ENCODE results near the gene EIF4ENIF1.

- TF ChIP-seq POLR2A (IDR thresholded peaks at IDR 0.05; ENCODE audit: low read depth, low read length), result no peak
- TF ChIP-seq, protein P1, sequence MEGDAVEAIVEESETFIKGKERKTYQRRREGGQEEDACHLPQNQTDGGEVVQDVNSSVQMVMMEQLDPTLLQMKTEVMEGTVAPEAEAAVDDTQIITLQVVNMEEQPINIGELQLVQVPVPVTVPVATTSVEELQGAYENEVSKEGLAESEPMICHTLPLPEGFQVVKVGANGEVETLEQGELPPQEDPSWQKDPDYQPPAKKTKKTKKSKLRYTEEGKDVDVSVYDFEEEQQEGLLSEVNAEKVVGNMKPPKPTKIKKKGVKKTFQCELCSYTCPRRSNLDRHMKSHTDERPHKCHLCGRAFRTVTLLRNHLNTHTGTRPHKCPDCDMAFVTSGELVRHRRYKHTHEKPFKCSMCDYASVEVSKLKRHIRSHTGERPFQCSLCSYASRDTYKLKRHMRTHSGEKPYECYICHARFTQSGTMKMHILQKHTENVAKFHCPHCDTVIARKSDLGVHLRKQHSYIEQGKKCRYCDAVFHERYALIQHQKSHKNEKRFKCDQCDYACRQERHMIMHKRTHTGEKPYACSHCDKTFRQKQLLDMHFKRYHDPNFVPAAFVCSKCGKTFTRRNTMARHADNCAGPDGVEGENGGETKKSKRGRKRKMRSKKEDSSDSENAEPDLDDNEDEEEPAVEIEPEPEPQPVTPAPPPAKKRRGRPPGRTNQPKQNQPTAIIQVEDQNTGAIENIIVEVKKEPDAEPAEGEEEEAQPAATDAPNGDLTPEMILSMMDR (IDR thresholded peaks at IDR 0.05; ENCODE audit: extremely low read depth in 1 of 2, insufficient read depth in 1 of 2, low read depth in 1 of 2, low read length in 2 of 2), result no peak
- TF ChIP-seq POLR2AphosphoS5 (IDR thresholded peaks at IDR 0.05; ENCODE audit: insufficient read depth, low read depth, low read length), result no peak
- no peak for TF ChIP-seq EZH2 (IDR thresholded peaks at IDR 0.05; ENCODE audit: borderline replicate concordance, low read depth, low read length, severe bottlenecking)
- TF ChIP-seq GATA2 (IDR thresholded peaks at IDR 0.05; ENCODE audit: insufficient read depth, insufficient read length, low read depth, low read length), result no peak
- TF ChIP-seq JUN (IDR thresholded peaks at IDR 0.05; ENCODE audit: borderline replicate concordance, insufficient read depth, insufficient read length, low read depth), result no peak
- no peak for TF ChIP-seq MAX (IDR thresholded peaks at IDR 0.05; ENCODE audit: insufficient read depth, insufficient read length)
- no peak for TF ChIP-seq MYC (IDR thresholded peaks at IDR 0.05; ENCODE audit: low read depth, low read length)
- no peak for TF ChIP-seq FOS (IDR thresholded peaks at IDR 0.05; ENCODE audit: borderline replicate concordance, insufficient read depth, low read length)
Observed at GRCh38 chr22:31509061-31509762, 19.6 kb upstream of the EIF4ENIF1 start.
